ENCODE data around the gene P2RX3.

P2RX3 gene

DNA sequence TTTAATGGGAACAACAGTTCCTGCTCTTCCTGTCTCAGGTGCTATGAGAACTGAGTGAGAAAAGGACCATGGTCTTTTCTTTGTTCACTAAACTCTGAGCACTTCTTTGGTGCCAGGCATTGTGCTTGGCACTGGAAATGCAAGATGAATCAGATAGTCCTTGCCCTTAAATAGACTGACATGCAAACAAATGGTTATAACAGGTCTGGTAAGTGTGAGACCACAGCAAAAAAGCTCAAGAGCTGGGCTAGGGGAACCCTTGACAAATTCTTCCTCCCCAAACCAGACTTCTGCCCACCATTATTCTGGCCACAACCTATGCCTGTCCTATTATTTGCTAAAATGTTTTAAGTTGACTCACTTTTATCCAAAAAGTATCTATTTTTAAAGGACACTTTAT is 83.7 kb downstream of the P2RX3 start:
- no peak for FAIRE-seq
- no peak for TF ChIP-seq PAX5 (IDR thresholded peaks at IDR 0.05; ENCODE audit: insufficient read depth, low read length, severe bottlenecking)
- no peak for TF ChIP-seq TAF1 (IDR thresholded peaks at IDR 0.05; ENCODE audit: low read depth, low read length)
- no peak for TF ChIP-seq POLR2A (IDR thresholded peaks at IDR 0.05; ENCODE audit: low read depth, low read length)
- no peak for TF ChIP-seq POLR2AphosphoS5 (IDR thresholded peaks at IDR 0.05; ENCODE audit: low read depth, low read length)
- no peak for TF ChIP-seq SPI1 (IDR thresholded peaks at IDR 0.05; ENCODE audit: low read depth, low read length)
- TF ChIP-seq POU2F2 (IDR thresholded peaks at IDR 0.05; ENCODE audit: low read depth, low read length): no peak
- no peak for DNase-seq (ENCODE audit: insufficient read length, low spot score)
